Activated CD4-positive, alpha-beta T cell treated with anti-CD3 and anti-CD28 coated beads, Interleukin-2, amount 50 U/mL, for 16 hours (primary cell): ENCODE measurements around the gene CYP24A1.

Experiments
- DNase-seq: peaks from one replicate; pipeline ENCODE4 v3.0.0-alpha.2; 2020

Gene CYP24A1

GRCh38 chr20:54155736-54156317 lies 18.0 kb downstream of the CYP24A1 start:
- no peak for DNase-seq

DNA sequence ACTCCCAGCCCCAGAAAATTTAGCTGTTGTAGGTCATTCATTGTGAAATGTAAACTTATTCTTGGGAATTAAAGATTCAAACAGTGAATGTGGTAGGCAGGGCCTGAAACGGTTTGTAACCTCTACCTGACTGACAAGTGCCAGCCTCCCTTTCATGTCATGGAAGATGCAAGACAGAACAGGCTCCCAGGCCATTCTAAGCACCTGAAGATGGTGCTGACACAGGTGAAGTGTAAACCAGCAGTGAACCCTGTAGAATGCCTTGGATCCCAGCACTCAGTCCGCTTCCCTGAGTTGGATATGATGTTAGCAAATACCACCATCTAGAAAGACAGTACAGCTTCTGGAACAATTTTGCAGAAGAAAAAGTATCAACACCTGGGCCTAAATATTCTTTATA lies 19.3 kb downstream of the CYP24A1 start:
- DNase-seq: no peak

- DNase-seq: no peak
Observed at GRCh38 chr20:54153847-54154246, 19.9 kb downstream of the CYP24A1 start.

GRCh38 chr20:54153041-54153327 lies 20.8 kb downstream of the CYP24A1 start:
- no peak for DNase-seq

GRCh38 chr20:54152227-54153040 lies 21.4 kb downstream of the CYP24A1 start:
- DNase-seq: no peak

DNA sequence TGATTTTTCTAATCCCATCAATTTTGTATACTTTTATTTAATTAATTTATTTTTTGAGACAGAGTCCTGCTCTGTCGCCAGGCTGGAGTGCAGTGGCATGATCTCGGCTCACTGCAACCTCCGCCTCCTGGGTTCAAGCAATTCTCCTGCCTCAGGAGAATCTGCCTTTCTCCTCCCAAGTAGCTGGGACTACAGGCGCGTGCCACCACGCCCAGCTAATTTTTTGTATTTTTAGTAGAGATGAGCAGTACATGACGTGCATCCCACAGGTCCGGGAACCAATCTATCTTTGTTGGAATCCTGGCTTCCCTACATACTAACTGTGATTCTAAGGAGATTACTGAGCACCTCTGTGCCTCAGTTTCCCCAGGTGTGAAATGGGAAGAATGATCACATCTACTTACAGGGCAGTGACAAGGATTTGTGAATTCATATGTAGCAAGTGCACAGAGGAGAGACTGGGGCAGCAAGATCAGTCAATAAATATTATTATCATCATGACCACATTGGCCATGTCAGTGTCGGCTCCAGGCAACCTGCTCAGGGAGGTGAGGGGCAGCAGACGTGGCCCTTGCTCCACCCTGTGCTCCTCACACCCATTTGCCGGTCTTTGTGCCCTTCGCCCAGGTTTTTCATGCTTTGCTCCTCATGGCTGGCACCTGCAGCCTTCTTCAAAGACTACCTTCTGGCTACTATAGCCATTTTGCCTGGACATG lies 22.1 kb downstream of the CYP24A1 start:
- no peak for DNase-seq

- DNase-seq: no peak
Observed at GRCh38 chr20:54151075-54151439, 22.7 kb downstream of the CYP24A1 start.

DNA sequence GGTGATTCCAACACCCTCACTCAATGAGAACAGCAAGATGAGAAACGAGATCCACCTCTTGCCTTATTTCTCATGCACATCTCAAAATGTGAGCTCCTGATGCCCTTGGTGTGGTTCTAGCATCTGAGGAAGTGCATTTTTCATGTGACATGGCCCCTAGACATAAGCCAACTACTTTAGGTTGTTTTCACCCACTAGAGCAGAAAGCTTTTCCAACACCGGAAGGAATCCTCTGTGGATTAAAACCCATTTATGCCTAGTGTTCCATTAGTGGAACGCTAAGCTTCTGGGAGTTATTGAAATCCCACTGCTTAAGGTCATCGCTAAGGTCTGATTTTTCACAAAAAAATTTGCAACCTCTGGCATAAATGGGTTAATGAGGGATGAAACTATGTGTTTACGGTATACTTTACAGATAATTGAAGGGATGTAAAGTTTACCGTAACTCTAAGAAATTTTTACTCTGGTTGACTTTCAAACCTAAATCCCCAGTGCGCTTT lies 24.0 kb downstream of the CYP24A1 start:
- DNase-seq: no peak

DNA sequence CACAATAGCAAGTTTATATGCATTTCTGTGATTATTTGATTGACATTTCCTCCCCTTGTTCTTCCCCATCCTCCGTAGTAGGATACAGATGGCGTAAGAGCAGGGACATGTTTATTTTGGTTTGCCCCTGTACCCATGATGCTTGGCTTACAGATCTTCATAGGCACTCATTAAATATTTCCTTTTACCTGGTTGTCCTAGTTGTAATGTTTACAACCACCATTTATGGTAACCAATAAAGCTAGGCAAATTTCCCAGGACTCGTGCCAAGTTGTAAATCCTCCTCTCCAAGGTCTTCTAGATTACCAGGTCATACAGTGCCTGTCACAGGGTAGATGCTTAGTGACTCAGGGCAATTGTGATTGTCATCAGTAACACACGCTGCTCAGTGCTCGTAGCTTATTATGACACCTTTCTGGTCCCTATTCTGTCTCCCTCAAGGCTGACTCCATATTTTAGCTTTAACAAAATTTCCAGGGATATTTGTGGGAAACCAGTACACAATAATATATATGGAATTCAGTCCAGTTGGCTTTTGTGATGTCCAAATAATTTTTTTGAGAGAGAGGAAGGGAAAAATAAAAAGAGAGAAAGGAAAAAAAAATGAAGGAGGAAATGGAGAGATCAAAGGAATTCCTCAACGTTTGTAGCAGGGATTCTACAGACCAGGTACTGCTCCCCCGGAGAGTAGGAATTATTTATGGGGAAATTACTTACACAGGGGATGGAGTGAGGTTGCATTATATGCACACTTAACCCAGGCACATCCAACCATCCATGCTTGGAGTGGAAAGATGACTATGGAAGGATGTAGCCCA lies 24.6 kb downstream of the CYP24A1 start:
- DNase-seq: no peak

- DNase-seq: no peak
Observed at GRCh38 chr20:54146672-54147071, 27.1 kb downstream of the CYP24A1 start.

- DNase-seq: no peak
Observed at GRCh38 chr20:54144847-54145414, 28.9 kb downstream of the CYP24A1 start.

GRCh38 chr20:54140927-54141566 lies 32.7 kb downstream of the CYP24A1 start:
- DNase-seq: no peak

DNA sequence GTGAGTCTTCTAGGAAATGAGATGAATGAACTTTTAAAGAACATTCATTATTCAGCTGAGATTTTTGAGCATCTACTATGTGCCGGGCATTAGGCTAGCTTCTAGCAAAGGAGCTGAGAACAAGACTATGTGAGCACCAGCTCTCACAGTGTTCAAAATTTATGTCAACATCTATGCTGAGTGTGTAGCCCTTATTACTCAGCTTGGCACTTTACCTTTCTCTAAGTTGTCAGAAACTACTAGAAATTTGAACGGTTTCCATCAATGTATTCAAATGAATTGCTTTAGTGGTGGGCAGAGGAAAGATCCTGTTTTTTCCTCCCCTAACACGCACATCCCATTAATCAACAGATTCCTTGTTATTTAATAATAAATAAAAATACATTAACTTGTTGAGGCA lies 33.3 kb downstream of the CYP24A1 start:
- no peak for DNase-seq

DNA sequence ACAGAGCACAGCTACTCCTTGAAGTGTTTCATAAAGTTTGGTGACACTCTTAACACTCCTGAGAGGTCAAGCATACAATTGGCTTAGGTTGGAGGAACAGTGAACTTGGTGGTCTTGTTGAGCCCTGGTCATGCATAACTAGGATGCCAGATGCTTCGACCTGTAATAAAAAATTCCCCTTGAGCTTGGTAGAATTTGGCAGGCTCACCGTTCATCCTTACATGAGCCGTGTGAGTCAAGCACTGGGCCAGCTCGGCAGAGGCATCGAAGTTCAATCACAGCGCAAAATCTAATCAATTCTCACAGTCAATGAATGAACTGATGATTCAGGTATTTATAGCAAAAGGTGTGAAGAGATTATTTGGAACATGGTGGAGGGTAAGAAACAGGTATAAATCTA lies 33.7 kb downstream of the CYP24A1 start:
- no peak for DNase-seq

DNA sequence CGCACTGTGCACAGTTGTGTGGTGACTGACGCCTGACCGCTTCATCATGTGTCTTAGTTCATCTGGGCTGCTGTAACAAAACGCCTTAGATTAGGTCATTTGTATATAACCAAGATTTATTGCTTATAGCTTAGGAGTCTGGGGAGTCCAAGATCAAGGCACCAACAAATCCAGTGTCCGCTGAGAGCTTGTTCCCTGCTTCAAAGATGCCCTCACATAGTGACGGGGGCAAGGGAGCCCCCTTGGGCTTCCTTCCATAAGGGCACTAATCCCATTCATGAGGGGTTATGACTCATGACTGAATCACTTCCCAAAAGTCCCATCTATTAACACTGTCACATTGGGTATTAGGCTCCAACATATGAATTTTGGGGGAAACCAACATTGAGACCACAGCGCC lies 34.6 kb downstream of the CYP24A1 start:
- no peak for DNase-seq

DNA sequence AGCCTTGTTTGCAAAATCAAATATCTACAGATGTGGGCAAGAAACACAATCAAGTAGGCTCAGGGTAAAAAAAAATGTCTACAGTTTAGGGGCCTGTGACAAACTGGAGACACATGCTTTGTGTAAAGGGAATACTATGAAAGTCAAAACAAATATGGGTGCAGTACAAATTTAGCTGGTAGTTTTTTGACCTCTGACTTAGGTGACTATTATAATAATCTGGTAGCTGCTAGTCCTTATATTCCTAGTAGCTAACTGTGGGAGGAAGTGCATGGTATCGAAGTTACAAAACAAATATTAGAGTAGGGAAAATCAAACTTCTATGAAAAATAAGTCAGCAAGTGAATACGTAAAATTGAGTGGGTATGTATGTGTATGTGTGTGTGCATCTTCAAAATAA lies 35.4 kb downstream of the CYP24A1 start:
- no peak for DNase-seq

GRCh38 chr20:54137115-54137514 lies 36.7 kb downstream of the CYP24A1 start:
- DNase-seq: no peak

DNA sequence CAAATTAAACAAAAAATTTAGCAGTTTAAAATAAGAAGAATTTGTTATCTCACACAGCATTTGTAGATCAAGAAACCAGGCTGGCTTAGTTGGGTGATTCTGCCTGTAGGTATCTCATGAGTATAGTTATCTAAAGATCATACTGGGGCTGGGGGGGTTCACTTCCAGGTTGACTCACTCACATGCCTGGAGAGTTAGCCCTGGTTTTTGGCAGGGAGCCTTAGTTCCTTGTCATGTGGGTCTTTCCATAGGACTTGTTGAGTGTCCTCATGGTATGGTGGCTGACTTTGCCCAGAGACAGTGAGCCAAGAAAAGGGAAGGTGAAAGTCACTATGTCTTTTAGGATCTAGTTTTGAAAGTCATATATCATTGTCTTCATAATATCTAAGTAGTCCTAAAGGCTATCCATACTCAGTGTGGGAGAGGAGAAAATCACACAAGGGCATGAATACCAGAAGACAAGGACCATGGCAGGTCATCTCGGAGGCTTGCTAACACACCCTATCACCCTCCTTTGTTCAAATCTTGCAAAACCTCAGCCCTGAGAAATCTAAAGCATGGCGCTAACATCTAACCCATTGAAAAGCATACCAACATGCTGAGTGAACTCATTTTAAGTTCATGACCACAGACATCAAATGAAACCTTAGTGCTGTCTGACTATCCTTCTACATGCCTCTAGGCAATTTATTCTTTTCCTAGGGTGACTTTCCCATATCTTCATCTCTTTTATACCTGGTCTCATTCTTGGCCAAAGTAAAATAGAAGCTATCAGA lies 39.2 kb downstream of the CYP24A1 start:
- no peak for DNase-seq

DNA sequence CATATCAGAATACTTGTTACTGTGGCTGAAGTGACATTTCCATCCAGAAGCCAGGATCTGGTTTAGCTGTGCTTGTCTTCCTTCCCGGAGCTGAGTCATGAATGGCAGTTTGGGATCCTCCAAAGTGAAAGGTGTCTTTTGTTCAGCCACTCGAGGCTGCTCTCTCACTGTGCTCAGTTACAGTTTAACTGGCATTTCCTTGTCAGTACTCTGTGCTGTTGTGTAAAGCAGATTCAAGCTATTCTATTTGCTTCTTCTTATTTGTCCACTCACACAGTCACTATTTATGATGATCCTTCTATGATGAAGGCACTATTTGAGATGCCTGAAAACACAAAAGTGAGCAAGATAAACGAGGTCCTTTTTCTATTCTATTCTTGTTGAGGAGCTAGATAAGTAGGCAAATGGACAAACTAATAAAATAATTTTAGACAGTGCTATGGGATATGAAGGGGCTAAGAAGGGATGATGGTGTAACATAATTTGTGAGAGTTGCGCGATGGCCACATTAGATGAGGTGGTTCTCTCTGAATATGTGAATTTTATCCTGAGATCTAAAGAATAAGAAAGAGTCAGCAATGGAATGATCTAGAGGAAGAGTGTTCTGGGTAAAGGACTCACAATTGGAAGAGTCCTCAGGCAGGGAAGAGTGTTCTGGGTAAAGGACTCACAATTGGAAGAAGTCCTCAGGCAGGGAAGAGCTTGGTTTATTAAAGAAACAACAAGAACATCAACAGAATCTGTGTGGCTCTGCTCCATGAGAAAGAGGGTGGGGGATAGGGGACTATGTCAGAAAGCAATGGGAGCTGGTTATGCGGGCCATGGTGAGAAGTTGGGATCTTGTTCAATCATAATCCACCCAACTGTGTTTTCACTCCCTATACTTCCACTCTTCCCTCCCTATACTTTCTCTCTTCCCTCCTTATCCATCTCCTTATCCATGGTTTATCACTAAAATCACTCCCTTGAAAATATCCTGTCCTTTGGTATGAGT lies 40.1 kb downstream of the CYP24A1 start:
- DNase-seq: no peak
